GM18507 (cell line): ENCODE results near the gene CFAP74.
A peak's percentile ranks its signal among the peaks of the same experiment; 100 is the strongest.

Experiments used
- DNase-seq: peaks from one replicate; pipeline ENCODE4 v3.0.0; 2011; ENCODE audit warnings: low read depth; ENCODE audit not compliant: insufficient read length; ENCODE audit errors: extremely low spot score
- FAIRE-seq: peaks from 2 replicates; lab custom pipeline; 2011; peaks lifted over from hg19 to GRCh38; lab: Jason Lieb, UNC

Gene CFAP74

DNA sequence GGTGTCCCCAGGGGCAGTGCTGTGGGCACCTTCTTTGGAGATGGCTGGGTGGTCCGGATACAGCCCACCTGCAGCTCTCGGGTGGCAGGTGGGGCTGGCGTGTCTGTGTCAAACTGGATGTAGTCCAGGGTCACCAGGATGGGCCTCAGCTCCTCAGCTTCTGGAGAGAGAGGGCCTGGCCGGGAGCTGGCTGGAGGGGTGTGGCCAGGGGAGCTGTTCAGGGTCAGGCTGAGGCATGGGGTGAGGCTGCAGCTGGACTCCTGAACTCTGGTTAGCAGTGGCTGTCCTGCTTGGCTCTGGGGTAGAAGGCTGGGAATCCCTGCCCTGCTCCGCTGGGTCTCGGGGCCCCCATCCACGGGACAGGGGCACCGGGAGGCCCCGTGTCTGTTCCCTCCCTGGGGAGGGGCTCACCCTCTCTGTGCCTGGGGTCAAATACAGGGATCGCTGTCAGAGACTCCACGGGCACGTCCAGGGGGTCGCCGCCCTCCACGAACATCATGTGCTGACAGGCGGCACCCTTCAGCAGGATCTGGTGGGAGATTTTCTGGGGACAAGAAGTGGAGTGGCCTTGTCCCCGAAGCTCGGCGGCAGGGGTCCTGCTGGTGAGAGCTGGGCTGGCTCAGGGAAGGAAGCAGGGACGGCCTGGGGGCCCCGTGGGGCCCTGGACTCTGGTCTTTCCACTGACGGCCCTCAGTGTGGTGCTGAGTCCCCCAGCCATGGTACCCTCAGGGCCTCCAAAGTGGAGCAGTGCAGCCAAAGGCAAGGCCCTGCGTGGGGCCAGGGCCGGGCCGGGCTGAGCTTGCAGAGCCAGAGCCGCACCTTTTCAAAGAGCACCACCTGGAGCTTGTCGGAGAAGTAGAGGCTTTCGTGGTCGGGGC, 80.4 kb downstream of the CFAP74 start:
- DNase-seq = no peak
- no peak for FAIRE-seq

DNA sequence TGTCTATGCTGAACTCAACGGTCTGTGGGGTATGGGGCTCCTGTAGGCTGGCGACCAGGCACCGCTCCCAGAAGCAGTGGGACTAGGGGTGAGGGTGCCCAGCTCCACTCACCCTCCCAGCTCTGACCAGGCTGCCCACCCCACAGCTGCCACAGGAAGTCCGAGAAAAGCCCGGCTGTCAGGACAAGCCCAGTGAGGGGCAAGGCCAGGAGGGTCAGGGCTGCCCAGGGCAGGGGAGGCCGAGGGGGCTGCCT, 81.0 kb downstream of the CFAP74 start:
- no peak for FAIRE-seq
- DNase-seq = no peak

DNA sequence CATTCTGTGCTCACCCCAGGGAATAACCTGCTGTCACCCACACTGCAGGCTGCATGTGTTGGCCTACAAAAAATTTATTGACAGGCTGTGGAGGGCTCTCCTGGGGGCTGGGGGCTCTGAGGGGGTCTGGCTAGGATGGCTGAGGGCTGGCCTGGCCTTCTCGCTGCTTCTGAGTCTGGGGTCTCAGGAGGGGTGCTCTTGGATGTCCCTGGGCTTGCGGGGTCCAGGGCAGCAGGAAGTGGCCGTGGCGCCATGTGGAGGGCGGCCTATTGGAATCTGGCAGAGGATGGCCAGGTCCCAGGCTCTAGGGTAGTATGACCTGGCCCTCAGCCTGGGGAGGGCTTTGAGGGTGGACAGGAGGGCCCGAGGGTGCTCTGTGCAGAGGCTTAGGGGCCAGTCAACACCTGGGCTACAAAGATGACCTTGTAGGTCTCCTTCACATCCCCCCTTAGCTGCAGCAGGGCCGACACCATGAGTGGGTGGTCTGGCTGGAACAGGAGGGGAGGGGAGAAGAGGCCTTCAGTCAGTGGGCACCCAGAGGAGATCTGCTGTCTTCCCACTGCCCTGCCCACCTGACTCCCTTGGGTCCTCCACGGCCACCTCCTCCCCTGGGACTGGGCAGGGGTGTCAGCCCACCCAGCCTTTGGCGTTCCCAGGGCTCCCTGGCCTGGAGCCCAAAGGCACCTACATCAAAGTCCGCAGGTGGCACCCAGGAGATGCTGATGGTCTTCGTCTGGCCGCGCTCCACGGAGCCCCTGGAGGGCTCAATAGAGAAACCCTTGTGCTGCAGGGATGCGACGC, 81.5 kb downstream of the CFAP74 start:
- DNase-seq = no peak
- FAIRE-seq = no peak

DNA sequence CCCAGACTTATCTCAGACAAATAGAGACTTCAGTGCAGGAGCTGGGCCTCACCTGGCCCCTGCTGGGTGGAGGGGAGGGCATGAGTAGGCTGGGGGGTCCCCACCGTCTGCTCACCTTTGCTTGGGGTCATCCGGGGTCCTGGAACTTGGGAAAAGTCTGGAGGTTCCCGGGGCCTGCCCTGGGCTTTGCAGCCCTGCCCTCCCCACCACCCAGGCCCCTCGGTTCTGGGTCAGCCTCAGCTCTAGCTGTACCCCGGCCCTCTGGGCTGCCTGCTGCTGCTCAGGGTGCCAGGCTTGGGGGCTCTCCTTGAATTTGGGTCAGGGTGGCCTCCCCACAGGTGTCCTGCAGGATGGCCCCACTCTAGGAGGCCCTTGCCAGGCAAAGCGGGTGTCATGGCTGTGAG, 82.1 kb downstream of the CFAP74 start:
- DNase-seq (no peak), FAIRE-seq (no peak)

DNA sequence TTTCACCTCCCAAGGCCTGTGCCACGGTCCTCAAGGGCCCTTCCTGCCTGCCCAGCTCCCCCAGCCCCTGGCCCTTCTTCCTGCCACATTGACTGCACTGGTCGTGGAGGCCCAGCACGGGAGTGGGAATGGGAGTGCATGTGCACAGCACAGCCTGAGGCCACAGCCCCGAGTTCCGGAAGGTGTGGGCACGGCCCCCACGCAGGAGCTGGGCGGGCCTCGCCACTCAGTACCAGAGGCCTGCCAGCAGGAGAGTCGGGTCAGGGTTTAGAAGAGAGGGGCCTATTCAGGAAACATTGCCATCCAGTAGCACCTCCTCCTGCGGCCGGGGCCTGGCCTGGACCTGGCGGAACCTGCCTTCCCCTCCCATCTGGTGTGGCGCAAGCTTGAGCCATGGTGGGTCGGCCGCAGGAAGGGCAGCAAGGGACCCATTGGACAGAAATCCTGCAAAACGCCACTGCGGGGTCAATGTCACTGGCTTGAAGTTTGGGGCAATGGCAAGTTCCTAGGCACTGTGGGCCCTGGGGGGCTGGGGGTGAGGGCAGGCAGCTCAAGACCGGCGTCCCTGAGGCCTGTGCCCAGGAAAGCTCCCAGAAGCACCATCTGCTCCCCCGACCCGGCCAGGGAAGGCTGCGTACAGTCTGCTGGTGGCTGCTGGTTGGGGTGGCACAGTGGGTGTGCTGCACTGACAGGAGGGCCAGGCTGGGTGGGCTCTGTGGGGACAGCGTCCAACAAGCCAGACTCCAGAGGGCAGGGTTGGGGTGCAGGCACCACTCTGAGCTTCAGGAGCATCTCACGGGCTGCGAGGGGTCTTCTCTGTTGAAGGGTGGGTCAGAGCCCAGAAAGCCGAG, 82.8 kb downstream of the CFAP74 start:
- no peak for FAIRE-seq
- no peak for DNase-seq

DNA sequence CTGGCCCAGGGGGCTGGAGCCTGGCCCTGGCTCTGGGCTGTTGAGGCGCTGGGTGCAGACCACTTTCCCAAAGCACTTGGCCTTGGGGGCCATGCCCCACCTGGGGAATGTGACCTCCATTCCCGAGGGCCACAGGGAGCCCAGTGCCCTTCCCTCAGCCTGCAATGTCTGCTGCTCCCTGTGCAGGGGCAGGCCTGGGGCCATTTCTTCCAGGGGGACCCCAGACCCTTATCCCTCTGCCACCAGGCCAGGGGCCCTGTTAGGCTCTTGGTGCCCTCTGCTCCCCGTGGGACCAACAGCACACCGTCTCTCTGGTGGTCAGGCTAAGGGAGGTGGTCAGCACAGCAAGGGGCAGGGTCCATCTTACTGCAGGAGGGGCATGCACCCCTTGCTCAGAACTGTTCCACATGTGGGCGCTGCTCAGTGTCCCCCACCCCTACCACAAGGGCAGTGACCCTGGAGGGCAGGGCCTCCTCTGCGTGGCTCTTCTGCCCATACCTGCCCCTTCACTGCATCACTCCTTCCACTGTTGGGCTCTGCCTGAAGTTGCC, 83.5 kb downstream of the CFAP74 start:
- no peak for FAIRE-seq
- DNase-seq = no peak

DNA sequence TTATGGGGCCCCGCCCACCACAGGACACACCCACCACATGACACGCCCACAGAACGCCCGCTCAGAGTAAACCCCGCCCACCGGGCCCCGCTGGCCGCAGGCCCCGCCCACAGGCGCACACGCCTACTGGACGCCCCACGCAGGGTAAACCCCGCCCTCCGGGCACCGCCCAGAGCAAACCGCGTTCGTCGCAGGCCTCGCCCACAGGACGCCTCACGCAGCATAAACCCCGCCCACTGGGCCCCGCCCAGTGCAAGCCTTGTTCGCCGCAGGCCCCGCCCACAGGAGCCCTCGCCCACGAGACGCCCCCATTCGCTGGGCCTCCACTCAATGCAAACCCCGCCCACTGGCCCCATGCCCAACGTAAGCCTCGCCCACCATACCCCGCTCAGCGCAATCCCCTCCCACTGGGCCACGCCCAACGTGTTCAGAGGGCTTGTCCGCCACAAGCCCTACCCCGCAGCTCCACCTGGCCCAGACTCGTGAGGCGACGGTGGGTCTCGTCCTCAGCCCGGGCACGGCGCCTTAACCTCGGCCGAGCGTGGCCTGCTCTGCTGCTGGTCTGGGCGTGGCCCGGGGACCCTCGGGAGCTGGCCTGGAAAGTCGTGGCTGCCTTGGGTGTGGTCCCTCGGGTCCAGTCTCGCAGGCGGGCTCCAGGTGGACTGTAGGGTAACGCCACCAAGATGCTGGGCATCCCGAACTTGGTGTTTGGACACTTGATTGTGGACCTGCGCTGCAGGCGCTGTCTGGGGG, 84.1 kb downstream of the CFAP74 start:
- peak; percentile 98 for FAIRE-seq

DNA sequence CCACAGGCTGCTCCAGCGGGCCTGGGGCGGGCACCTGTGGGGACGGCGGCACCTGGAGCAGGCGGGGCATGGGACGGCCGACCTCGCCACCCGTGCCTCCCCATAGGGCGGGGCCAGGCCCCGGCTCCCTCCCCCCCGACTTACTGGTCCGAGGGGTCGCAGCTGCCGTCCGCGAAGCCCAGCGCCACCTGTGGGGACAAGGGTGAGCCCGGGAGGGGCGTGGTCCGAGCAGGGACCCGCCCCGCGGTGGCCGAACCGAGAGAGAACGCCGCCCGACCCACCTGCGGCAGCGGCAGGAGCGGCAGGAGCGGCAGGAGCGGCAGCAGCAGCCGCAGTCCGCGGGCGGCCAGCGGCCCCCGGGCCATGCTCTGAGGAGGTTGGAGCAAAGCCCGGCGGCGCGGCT, 84.7 kb downstream of the CFAP74 start, which contains the start of gene TMEM52:
TSS of gene TMEM52 (minus strand) at position 379 of the 403 bp plus-strand sequence. CDS start at position 365, 14 bp downstream.
- DNase-seq (peak; percentile 44), FAIRE-seq (no peak)

More for the DNA sequence above, 84.1 kb downstream of the CFAP74 start:
- DNase-seq = peak; percentile 99

DNA sequence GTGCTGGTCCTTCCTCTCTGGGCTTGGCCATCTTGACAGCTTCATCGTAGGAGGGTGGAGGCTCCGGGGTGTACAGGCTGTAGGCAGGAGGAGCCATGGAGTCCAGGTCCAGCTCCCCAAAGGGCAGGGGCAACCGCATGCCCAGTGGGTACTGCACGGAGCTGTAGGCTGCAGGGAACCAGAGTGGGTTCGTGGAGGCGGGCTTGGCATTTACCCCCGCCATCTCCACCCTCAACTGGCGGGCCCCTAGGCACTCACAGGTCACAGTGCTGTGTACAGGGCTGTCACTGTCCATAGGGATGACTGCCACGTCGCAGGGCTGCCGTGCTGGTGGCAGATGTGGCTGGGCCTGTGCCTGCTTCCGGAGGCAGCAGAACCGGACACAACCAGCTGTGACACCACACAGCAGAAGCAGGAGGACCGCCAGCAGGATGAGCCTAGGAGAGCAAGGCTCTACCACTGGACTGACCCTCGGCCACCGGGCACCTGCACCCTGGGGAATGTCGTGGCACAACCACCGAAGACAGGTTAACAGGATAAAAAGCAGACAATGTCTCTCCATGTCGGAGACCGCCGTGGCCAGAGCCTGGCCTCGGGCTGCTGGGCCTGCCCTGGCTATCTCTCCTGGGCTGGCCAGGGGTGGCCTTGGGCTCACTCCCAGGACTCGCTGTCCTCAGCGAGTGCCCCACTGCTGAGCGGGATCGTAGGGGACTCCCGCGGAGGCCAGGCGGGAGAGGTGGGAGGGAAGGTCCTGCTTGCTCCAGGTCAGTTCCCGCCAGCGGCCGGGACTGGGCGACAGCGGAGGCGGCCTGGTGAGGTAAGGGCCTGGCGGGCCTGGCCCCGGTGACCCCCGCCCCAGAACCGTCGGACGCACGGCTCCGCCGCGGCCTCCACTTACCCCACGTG, 85.3 kb downstream of the CFAP74 start:
- no peak for DNase-seq
- no peak for FAIRE-seq

DNA sequence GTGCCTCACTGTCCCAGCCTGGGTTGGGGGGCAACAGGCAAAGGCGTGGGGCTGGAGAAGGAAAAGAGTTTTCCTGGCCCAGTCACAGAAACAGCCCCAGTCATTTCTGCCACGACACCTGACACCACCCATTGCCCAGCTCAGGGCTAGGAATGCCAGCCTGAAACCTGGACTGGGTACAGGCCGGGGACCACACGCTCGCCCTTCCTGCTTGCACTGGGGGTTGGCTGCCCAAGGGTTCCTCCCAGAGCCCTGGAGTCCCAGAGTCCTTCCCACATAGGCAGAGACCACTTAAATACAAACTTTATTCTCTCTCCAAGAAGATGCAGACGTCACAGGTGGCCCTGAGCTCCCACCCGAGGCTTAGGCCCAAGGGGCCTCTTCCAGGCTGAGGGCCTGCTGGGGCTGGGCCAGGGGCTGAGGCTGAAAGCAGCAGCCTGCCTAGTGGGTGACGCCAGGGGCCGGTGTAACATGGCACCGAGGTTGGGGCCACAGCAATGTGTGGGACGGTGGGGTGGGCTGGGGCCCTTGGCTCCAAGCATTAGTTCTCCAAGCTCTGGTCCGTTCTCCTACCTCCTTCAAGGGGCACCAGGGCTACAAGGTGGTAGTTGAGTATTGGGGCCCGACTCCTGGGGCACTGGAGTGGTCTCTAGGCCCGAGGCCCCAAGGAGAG, 86.1 kb downstream of the CFAP74 start:
- no peak for FAIRE-seq
- DNase-seq = no peak

DNA sequence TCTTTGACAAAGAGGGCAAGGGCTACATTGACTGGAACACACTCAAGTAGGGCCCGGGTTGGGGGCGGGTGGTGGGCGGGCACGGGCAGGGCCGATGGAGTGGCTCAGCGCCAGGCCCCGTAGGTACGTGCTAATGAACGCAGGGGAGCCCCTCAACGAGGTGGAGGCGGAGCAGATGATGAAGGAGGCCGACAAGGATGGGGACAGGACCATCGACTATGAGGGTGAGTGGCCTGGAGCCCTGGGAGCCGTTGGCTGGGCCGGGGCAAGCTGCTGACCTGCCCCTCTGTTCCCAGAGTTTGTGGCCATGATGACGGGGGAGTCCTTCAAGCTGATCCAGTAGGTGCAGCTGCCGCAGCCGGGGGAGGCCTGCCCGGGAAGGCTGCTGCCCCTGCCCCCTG, 86.7 kb downstream of the CFAP74 start:
- DNase-seq = no peak
- FAIRE-seq = no peak

DNA sequence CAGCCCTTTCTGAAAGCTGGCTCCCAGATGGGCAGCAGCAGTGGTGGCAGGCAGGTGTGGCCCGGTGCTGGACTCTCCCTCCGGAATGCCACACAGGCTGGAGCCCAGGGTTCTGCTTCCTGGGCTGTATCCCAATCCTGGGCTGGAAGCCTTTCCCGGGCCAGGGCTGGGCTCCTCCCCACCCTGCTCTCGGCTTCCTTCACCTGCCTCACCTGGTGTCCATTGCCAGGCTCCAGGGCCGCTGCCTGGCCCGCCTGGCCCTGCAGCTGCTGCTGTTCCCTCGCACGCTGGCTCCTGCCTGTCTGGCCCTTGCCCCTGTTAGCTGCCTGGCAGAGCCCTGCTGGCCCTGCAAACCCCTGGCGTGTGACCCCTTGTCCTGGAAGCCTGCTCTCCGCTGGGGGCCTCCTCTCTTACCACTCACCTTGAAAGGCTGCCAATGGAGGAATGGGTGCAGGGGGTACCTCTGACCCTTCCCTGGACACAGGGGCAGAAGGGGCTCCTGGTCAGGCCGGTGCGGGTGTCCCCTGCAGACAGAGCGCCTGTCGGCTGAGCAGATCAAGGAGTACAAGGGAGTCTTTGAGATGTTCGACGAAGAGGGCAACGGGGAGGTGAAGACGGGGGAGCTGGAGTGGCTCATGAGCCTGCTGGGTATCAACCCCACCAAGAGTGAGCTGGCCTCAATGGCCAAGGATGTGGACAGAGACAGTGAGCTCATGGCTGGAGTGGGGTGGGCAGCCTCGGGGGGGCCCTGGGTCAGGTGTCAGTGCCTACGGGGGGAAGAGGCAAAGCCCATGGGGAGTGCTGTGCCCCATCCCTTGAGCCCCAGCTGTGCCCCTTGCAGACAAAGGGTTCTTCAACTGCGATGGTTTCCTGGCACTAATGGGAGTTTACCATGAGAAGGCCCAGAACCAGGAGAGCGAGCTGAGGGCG, 87.4 kb downstream of the CFAP74 start:
- DNase-seq = no peak
- no peak for FAIRE-seq

DNA sequence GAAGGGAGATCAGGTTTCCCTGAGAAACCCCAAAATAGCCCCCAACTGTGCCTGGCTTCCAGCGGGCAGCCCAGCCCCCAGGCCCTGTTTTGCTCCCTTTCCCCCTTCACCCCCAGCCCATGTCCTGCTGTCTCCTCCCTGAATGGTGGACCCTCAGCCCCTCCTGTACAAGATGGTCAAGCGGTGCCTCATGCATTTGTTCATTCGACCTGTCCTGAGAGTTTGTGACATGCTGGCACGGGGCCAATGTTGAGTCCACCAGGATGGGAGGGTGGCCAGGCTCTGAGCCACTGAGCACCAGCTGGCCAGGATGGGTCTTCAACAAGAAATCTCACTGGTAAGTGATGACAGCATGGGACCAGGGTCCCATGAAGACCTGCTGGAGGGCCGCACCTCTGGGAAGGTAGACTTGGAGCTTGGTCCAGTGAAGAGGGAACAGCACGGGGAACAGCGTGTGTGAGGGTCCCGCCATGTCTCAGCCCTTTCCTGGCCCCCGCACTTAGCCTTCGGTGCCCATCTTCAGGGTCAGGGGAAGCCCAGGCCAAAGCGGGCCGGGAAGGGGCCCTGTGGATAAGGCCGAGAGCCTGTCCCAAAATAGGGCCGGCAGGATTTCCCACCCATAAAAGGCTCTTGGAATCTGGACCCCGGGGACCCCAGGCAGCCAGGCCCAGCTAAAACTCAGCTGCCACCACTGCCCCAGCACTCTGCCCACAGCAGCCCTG, 88.5 kb downstream of the CFAP74 start, which contains the start of gene CALML6:
TSS of gene CALML6 (plus strand) at position 290 of the 722 bp plus-strand sequence. CDS start at position 311, 21 bp downstream.
- DNase-seq (no peak), FAIRE-seq (no peak)

DNA sequence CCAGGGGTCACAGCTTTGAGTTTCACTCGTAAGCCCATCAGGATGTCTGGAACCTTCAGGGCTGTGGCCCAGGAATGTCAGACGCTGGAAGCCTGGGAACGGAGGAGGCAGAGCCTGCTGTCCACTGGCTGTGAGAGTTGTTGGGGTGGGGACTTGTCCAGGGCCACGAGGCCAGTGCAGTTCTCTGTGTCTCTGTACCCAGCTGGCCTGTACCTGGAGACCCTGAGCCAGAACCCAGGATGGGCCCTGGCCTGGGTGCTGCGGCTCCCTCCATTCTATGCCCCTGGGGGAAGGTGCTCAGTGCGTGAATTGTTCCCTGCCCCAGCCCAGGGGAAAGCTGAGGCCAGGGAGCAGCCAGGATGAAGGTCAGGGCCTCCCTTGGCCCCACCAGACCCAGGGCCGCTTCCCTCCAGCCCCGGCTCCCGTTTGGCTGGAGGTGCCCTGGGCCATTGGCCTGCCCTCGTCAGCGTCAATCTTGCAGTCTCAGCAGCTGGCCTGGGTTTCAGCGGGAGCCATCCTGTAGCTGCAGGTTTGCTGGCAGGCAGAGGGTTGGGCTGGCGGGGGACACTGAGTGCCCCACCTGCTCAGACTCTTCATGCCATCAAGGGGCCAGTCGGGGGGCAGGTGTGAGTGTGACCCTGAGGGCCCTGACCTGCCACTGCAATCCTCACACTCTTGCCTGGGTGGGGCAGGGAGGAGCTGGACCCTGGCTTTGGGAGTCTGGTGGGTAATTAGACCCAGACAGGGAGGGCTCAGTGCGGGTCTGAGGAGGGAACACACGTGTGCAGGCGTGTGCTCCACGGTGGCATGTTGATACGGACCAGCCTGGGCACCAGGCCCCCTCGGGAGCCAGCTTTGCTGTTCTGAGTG, 89.2 kb downstream of the CFAP74 start:
- DNase-seq (no peak), FAIRE-seq (no peak)
